Measurements from ENCODE around the gene LENG8. TPM values are rescaled to one million over a fixed set of nuclear protein-coding genes. Genes with fewer than 3 reads are reported as not detected.

LENG8 gene
- total RNA-seq, 1 experiment from 2014 or later = 148 TPM

DNA sequence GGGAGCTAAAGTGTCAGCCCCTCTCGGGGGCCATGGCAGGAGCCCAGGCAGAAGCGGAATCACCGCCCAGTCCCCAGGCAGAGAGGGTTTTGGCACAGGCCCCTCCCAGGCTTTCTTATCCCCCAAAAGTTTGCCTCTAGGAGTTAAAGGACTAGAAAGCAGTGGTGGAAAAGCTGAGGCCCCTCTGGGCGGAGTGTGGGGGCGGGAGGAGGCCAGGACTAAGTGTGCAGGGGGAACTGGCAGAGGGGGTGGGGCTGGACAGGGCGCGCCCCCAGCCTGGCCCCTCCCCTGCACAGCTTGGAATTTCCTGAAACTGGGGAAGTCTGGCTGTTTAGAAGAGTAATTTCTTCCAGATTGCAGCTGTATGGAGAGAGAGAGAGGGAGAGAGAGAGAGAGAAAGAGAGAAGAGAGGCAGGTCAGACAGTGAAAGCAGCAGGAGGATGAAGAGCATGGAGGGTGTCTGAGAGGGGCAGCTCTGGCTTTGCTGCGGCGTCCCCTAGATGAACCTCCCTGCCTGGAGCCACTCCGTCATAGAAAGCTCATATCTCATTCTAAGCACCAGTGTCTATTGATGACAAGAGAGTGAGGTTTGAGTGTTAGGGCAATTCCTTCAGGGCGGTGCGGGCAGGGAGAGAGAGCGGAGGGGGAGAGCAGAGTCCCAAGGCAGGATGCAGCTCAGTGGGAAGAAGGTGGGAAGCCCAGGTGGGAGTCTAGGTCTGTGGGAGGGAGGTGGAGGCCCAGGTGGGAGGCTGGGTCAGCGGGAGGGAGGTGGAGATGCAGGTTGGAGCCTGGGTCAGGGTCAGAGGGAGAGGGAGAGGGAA, 24.3 kb downstream of the LENG8 start, which contains the start of gene CDC42EP5:
CDC42EP5 (minus strand) TSS at position 226 of the 821 bp plus-strand sequence. CDS start 7,749 bp downstream, outside the sequence.
- Histone ChIP-seq H3K27me3 (ENCODE audit: insufficient read depth, low read length) (peaks cover 2% of the 10 kb centered on the region; the same call in 1 of the 2 replicates), H3K4me2 (ENCODE audit: insufficient read depth, insufficient read length, low read length) (peak within 1 kb of the TSS; percentile 7)
- no peaks in the 10 kb centered on the region for H3K36me3 Mint-ChIP-seq (ENCODE audit: insufficient read depth in 1 of 3, low read depth in 3 of 3)

More for the DNA sequence above, 24.3 kb downstream of the LENG8 start, which contains the start of gene CDC42EP5:
- peaks cover 7% of the 10 kb centered on the region for H3K23me2 ChIP-seq (ENCODE audit: insufficient read length, low read depth, low read length, poor library complexity, severe bottlenecking)
- H2BK20ac ChIP-seq (ENCODE audit: low read depth, low read length, poor library complexity, severe bottlenecking) = no peak within 1 kb of the TSS
- H3K18ac ChIP-seq (ENCODE audit: insufficient read length, low read depth, low read length) = no peak within 1 kb of the TSS
- Mint-ChIP-seq H3K4me1 (peaks cover 15 to 25% of the 10 kb centered on the region in 2 experiments), H3K27me3 (ENCODE audit: low read depth) (peaks cover 60% of the 10 kb centered on the region), H3K9me3 (no peaks in the 10 kb centered on the region), H3K4me3 (peak within 1 kb of the TSS in 1 of 2 experiments; percentile 57; a peak in 4 of 5 replicates), H3K27ac (peak within 1 kb of the TSS in 2 of 3 experiments; percentile 27 to 32; a peak in 4 of 7 replicates)
- TF ChIP-seq, protein P1, sequence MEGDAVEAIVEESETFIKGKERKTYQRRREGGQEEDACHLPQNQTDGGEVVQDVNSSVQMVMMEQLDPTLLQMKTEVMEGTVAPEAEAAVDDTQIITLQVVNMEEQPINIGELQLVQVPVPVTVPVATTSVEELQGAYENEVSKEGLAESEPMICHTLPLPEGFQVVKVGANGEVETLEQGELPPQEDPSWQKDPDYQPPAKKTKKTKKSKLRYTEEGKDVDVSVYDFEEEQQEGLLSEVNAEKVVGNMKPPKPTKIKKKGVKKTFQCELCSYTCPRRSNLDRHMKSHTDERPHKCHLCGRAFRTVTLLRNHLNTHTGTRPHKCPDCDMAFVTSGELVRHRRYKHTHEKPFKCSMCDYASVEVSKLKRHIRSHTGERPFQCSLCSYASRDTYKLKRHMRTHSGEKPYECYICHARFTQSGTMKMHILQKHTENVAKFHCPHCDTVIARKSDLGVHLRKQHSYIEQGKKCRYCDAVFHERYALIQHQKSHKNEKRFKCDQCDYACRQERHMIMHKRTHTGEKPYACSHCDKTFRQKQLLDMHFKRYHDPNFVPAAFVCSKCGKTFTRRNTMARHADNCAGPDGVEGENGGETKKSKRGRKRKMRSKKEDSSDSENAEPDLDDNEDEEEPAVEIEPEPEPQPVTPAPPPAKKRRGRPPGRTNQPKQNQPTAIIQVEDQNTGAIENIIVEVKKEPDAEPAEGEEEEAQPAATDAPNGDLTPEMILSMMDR (conservative IDR thresholded peaks at IDR 0.05) = no peak
- H2BK5ac ChIP-seq (ENCODE audit: insufficient read length, low read length) = no peak within 1 kb of the TSS
- no peak within 1 kb of the TSS for H3K27ac ChIP-seq (ENCODE audit: insufficient read length, low read depth, low read length)
- H2AK5ac ChIP-seq (ENCODE audit: insufficient read length, low read length) = no peak within 1 kb of the TSS
- H4K91ac ChIP-seq (ENCODE audit: insufficient read length, low read depth, low read length) = no peak within 1 kb of the TSS
- H2AFZ ChIP-seq (ENCODE audit: low read length) = no peak within 1 kb of the TSS
- no peaks in the 10 kb centered on the region for H3K9me3 ChIP-seq (ENCODE audit: control insufficient read depth, low read depth, low read length)
- DNase-seq = peak; percentile 40
- no peaks in the 10 kb centered on the region for H3K79me2 ChIP-seq (ENCODE audit: insufficient read depth, low read length)
- H3K14ac ChIP-seq (ENCODE audit: insufficient read depth, low read length) = no peak within 1 kb of the TSS
- H4K20me1 ChIP-seq (ENCODE audit: control insufficient read depth, insufficient read depth, insufficient read length) = no peaks in the 10 kb centered on the region
- H3K4me1 ChIP-seq (ENCODE audit: insufficient read depth, low read length) = no peaks in the 10 kb centered on the region
- no peak within 1 kb of the TSS for H3K23ac ChIP-seq (ENCODE audit: insufficient read length, low read depth, low read length)
- no peak within 1 kb of the TSS for H4K5ac ChIP-seq (ENCODE audit: insufficient read length, low read depth, low read length)
- H3K79me1 ChIP-seq (ENCODE audit: insufficient read depth, low read depth, low read length, poor library complexity, severe bottlenecking) = no peaks in the 10 kb centered on the region
- no peak within 1 kb of the TSS for H4K8ac ChIP-seq (replicated peaks; ENCODE audit: insufficient read length, low read depth, low read length)
- no CpG with 5 or more reads among the region's 14 CpGs for WGBS (ENCODE audit: extremely low coverage, insufficient read length, low lambda C conversion rate)
- H3K4ac ChIP-seq (ENCODE audit: low read depth, low read length) = no peak within 1 kb of the TSS
- no peak within 1 kb of the TSS for H3K56ac ChIP-seq (ENCODE audit: insufficient read length, low read depth, low read length)
- H3T11ph ChIP-seq (ENCODE audit: low read length) = no peak within 1 kb of the TSS
- no peak within 1 kb of the TSS for H3K9ac ChIP-seq (ENCODE audit: extremely low read depth, insufficient read length, low read length)
- no peak within 1 kb of the TSS for H2BK120ac ChIP-seq (ENCODE audit: low read depth, low read length, poor library complexity, severe bottlenecking)
- no peak within 1 kb of the TSS for H2BK15ac ChIP-seq (ENCODE audit: low read depth, low read length)
- no peak within 1 kb of the TSS for H2BK12ac ChIP-seq (ENCODE audit: insufficient read length, low read depth, low read length)

Data from H9 (cell line).